HFFc6 (cell line): ENCODE results near the gene NOS2. TPM values are rescaled to one million over a fixed set of nuclear protein-coding genes. Genes with fewer than 3 reads are reported as not detected.
"Not testable (repeated sequence)": the region's sequence is repeated elsewhere in the genome, so short reads cannot be mapped to it uniquely, and the experiment has no call there.

ENCODE experiments used
- DNase-seq: peaks from one replicate; pipeline ENCODE4 v3.0.0-alpha.2; 2018
- H3K27ac Mint-ChIP-seq: 2 replicates; pipeline ENCODE4 v1.8.0; 2020; ENCODE audit warnings: mild to moderate bottlenecking, mixed read lengths
- H3K27me3 Mint-ChIP-seq: 2 replicates; pipeline ENCODE4 v1.8.0; 2021; ENCODE audit warnings: mild to moderate bottlenecking, moderate library complexity, mixed read lengths; ENCODE audit not compliant: insufficient read depth
- H3K36me3 Mint-ChIP-seq: 2 replicates; pipeline ENCODE4 v1.8.0; 2021; ENCODE audit warnings: low read depth, mixed read lengths
- H3K4me1 Mint-ChIP-seq: 2 replicates; pipeline ENCODE4 v1.8.0; 2020; ENCODE audit warnings: low read depth, mixed read lengths
- H3K4me3 Mint-ChIP-seq: 2 replicates; pipeline ENCODE4 v1.8.0; 2020; ENCODE audit warnings: mild to moderate bottlenecking, moderate library complexity, mixed read lengths
- H3K9me3 Mint-ChIP-seq: 2 replicates; pipeline ENCODE4 v1.8.0; 2020; ENCODE audit warnings: mild to moderate bottlenecking, mixed read lengths
- CTCF ChIP-seq: fragments of 200-600 bp; sonication (generic); IDR thresholded peaks from 2 replicates; pipeline ENCODE4 v1.5.0; 2021; ENCODE audit warnings: antibody characterized with exemption, mild to moderate bottlenecking
- total RNA-seq, 6 experiments: library from RNA; stranded (reverse); fragmentation: NEBNext Ultra II Directional; extraction: Animal tissue kit (Norgen Biotek cat#: 25700); gene quantifications; 2 replicates in 1 of 6; 3 replicates in 5 of 6; pipeline ENCODE4 v1.2.3, GENCODE V29; 2021

NOS2 gene
- total RNA-seq, 6 experiments from 2014 or later, result not detected

- not testable (repeated sequence) for DNase-seq, H3K36me3 Mint-ChIP-seq, H3K4me3 Mint-ChIP-seq, H3K4me1 Mint-ChIP-seq, H3K9me3 Mint-ChIP-seq, H3K27ac Mint-ChIP-seq
- TF ChIP-seq CTCF, result 0 out of 2 replicates have a peak, but pooled peaks have one; percentile 47
- peaks cover 12% of the 10 kb centered on the region for H3K27me3 Mint-ChIP-seq
Measured at GRCh38 chr17:27752831-27753619, 47.3 kb downstream of the NOS2 start.

GRCh38 chr17:27751622-27752490, 48.5 kb downstream of the NOS2 start:
- Mint-ChIP-seq H3K36me3 (no peaks in the 10 kb centered on the region), H3K4me3 (no peak overlapping the region), H3K27me3 (peaks cover 17% of the 10 kb centered on the region), H3K4me1 (no peaks in the 10 kb centered on the region), H3K27ac (no peak overlapping the region), H3K9me3 (no peaks in the 10 kb centered on the region)
- TF ChIP-seq CTCF, result no peak
- DNase-seq, result no peak

- no peak overlapping the region for H3K27ac Mint-ChIP-seq
- no peak for DNase-seq
- peaks cover 18% of the 10 kb centered on the region for H3K27me3 Mint-ChIP-seq
- H3K4me3 Mint-ChIP-seq, result no peak overlapping the region
- no peaks in the 10 kb centered on the region for H3K4me1 Mint-ChIP-seq
- TF ChIP-seq CTCF, result no peak
- H3K9me3 Mint-ChIP-seq, result no peaks in the 10 kb centered on the region
- no peaks in the 10 kb centered on the region for H3K36me3 Mint-ChIP-seq
Measured at GRCh38 chr17:27751166-27751565, 49.2 kb downstream of the NOS2 start.

- not testable (repeated sequence) for H3K4me1 Mint-ChIP-seq, H3K9me3 Mint-ChIP-seq, DNase-seq, H3K4me3 Mint-ChIP-seq, H3K27ac Mint-ChIP-seq, H3K36me3 Mint-ChIP-seq
- peaks cover 22% of the 10 kb centered on the region for H3K27me3 Mint-ChIP-seq
Measured at GRCh38 chr17:27749562-27750150, 50.7 kb downstream of the NOS2 start.

GRCh38 chr17:27748360-27748825, 51.9 kb downstream of the NOS2 start:
- H3K4me3 Mint-ChIP-seq, result no peak overlapping the region
- H3K27ac Mint-ChIP-seq, result no peak overlapping the region
- H3K4me1 Mint-ChIP-seq, result no peaks in the 10 kb centered on the region
- no peaks in the 10 kb centered on the region for H3K36me3 Mint-ChIP-seq
- no peak for DNase-seq
- no peaks in the 10 kb centered on the region for H3K9me3 Mint-ChIP-seq
- no peak for TF ChIP-seq CTCF
- H3K27me3 Mint-ChIP-seq, result peaks cover 20% of the 10 kb centered on the region
